DND-41 (cell line): ENCODE results near the gene SRSF9.

Experiments used
- ATAC-seq: fragments of 200-7000 bp; cut with Tn5 transposase; 3 replicates; pipeline ENCODE4 v1.9.1; 2021; ENCODE audit warnings: low read depth; ENCODE audit not compliant: insufficient read depth
- DNase-seq: peaks from one replicate; pipeline ENCODE4 v3.0.0-alpha.2; 2020
- H2AFZ ChIP-seq: 2 replicates; pipeline ENCODE4 v1.6.0; 2012; ENCODE audit warnings: low read depth, low read length
- H3K27ac ChIP-seq: 2 replicates; pipeline ENCODE4 v1.5.1; 2012; ENCODE audit warnings: low read length, inconsistent platforms
- H3K27me3 ChIP-seq: fragments of 200-600 bp; sonication (generic); 2 replicates; pipeline ENCODE4 v1.6.0; 2012; ENCODE audit warnings: low read length, mild to moderate bottlenecking, inconsistent platforms; ENCODE audit not compliant: insufficient read depth, poor library complexity
- H3K36me3 ChIP-seq: 2 replicates; pipeline ENCODE4 v1.5.1; 2012; ENCODE audit warnings: low read length, inconsistent platforms; ENCODE audit not compliant: insufficient read depth
- H3K4me1 ChIP-seq: 2 replicates; pipeline ENCODE4 v1.5.1; 2012; ENCODE audit warnings: mild to moderate bottlenecking, low read length; ENCODE audit not compliant: insufficient read depth
- H3K4me2 ChIP-seq: 2 replicates; pipeline ENCODE4 v1.6.0; 2012; ENCODE audit warnings: mild to moderate bottlenecking, moderate library complexity, low read length, inconsistent platforms; ENCODE audit not compliant: insufficient read depth
- H3K4me3 ChIP-seq, 2 experiments: fragments of 200-600 bp in 1 of 2; shearing (Covaris generic) in 1 of 2; 2 replicates each; pipeline ENCODE4 v1.5.1; 2012 to 2016; ENCODE audit warnings: inconsistent platforms in 2 of 2, low read length in 2 of 2, mild to moderate bottlenecking in 2 of 2, low read depth in 1 of 2, moderate library complexity in 1 of 2
- H3K79me2 ChIP-seq: 2 replicates; pipeline ENCODE4 v1.6.0; 2012; ENCODE audit warnings: low read length, inconsistent platforms; ENCODE audit not compliant: insufficient read depth
- H3K9ac ChIP-seq: 2 replicates; pipeline ENCODE4 v1.6.0; 2012; ENCODE audit warnings: low read depth, mild to moderate bottlenecking, inconsistent platforms, low read length, moderate library complexity
- H3K9me3 ChIP-seq: 2 replicates; pipeline ENCODE4 v1.5.1; 2012; ENCODE audit warnings: low read length, moderate library complexity, mild to moderate bottlenecking, inconsistent platforms; ENCODE audit not compliant: insufficient read depth, severe bottlenecking
- H4K20me1 ChIP-seq: 2 replicates; pipeline ENCODE4 v1.6.0; 2012; ENCODE audit warnings: low read length; ENCODE audit not compliant: insufficient read depth
- CTCF ChIP-seq: IDR thresholded peaks from 2 replicates; pipeline ENCODE4 v1.5.1; 2012; ENCODE audit warnings: borderline replicate concordance, low read length, moderate library complexity, mild to moderate bottlenecking; ENCODE audit not compliant: poor library complexity, severe bottlenecking; ENCODE audit errors: extremely low read depth
- EZH2 ChIP-seq: IDR thresholded peaks from 3 replicates; pipeline ENCODE4 v1.6.1; 2012; ENCODE audit warnings: borderline replicate concordance, low read depth, mild to moderate bottlenecking, moderate library complexity, low read length, inconsistent platforms; ENCODE audit not compliant: severe bottlenecking

SRSF9 gene

GRCh38 chr12:120468821-120469449 lies 613 bp downstream of the SRSF9 start:
- no peaks in the 10 kb centered on the region for H3K27me3 ChIP-seq
- peaks cover 40% of the 10 kb centered on the region for H4K20me1 ChIP-seq
- peaks cover 48% of the 10 kb centered on the region for H3K4me1 ChIP-seq
- H3K9ac ChIP-seq: peak overlapping the region; percentile 89
- peak overlapping the region; percentile 90 for H3K27ac ChIP-seq
- DNase-seq (peak; percentile 67), ATAC-seq (peak; percentile 54)
- H3K9me3 ChIP-seq: no peaks in the 10 kb centered on the region
- TF ChIP-seq CTCF: peak; percentile 48
- TF ChIP-seq EZH2: no peak
- peak overlapping the region; percentile 78 for H3K4me2 ChIP-seq
- H3K79me2 ChIP-seq: peaks cover 80% of the 10 kb centered on the region
- peak overlapping the region; percentile 89 for H2AFZ ChIP-seq
- H3K36me3 ChIP-seq: peaks cover 39% of the 10 kb centered on the region
- peak overlapping the region; percentile 81 to 89 for H3K4me3 ChIP-seq

GRCh38 chr12:120468325-120468820 lies 1.2 kb downstream of the SRSF9 start:
- peaks cover 45% of the 10 kb centered on the region for H4K20me1 ChIP-seq
- H3K4me2 ChIP-seq: peak overlapping the region; percentile 78
- peak overlapping the region; percentile 46 for H3K27ac ChIP-seq
- H3K79me2 ChIP-seq: peaks cover 83% of the 10 kb centered on the region
- peak overlapping the region; percentile 81 to 89 for H3K4me3 ChIP-seq
- H3K4me1 ChIP-seq: peaks cover 48% of the 10 kb centered on the region
- H3K9ac ChIP-seq: peak overlapping the region; percentile 89
- DNase-seq: peak; percentile 20
- no peaks in the 10 kb centered on the region for H3K9me3 ChIP-seq
- no peak for ATAC-seq
- no peak overlapping the region for H2AFZ ChIP-seq
- H3K27me3 ChIP-seq: no peaks in the 10 kb centered on the region
- peaks cover 44% of the 10 kb centered on the region for H3K36me3 ChIP-seq
- TF ChIP-seq EZH2 (no peak), CTCF (no peak)

GRCh38 chr12:120467439-120467838 lies 2.1 kb downstream of the SRSF9 start:
- no peak overlapping the region for H3K27ac ChIP-seq
- H4K20me1 ChIP-seq: peaks cover 52% of the 10 kb centered on the region
- H3K9ac ChIP-seq: peak overlapping the region; percentile 89; the same call in 1 of the 2 replicates
- peaks cover 83% of the 10 kb centered on the region for H3K79me2 ChIP-seq
- H2AFZ ChIP-seq: no peak overlapping the region
- ATAC-seq: no peak
- no peak for TF ChIP-seq EZH2
- TF ChIP-seq CTCF: no peak
- no peaks in the 10 kb centered on the region for H3K9me3 ChIP-seq
- H3K4me3 ChIP-seq: peak overlapping the region in 1 of 2 experiments; percentile 89; a peak in 1 of 4 replicates
- DNase-seq: no peak
- H3K4me2 ChIP-seq: peak overlapping the region; percentile 78
- H3K4me1 ChIP-seq: peaks cover 48% of the 10 kb centered on the region
- peaks cover 53% of the 10 kb centered on the region for H3K36me3 ChIP-seq
- no peaks in the 10 kb centered on the region for H3K27me3 ChIP-seq
